SK-N-MC (cell line): ENCODE measurements around the gene C19orf38.

Experiments used
- EZH2 ChIP-seq: fragments of 200-600 bp; sonication (generic); IDR thresholded peaks from one replicate; pipeline ENCODE4 v1.6.1; 2017; ENCODE audit warnings: antibody characterized with exemption
- POLR2AphosphoS5 ChIP-seq: IDR thresholded peaks from 2 replicates; pipeline ENCODE4 v1.6.1; 2012; ENCODE audit warnings: mild to moderate bottlenecking, low read depth, low read length, borderline replicate concordance

DNA sequence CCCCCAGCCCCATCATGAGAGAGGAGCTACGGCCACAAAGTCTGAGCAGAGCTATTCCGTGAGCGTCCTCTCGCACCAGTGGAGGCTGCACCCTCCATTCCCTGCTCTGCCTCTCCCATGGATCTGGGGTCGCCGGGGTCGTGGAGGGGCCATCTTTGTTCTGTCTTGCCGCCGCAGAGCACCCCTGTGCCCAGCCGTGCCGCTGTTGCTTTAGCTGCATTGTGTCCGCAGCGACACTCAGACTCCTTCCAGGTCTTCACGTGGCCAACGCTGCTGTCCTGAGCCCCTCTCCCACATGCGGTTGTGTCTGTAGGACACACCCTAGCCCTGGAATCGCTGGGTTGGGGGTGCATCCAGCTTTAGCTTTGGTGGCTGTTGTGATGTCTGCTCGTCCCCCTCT lies 64.4 kb downstream of the C19orf38 start:
- no peak for TF ChIP-seq POLR2AphosphoS5
- TF ChIP-seq EZH2 = no peak
